Ascending aorta (tissue), 2 donors: ENCODE data around the gene RFX7. TPM values are rescaled to one million over a fixed set of nuclear protein-coding genes. Genes with fewer than 3 reads are reported as not detected.
A peak's percentile ranks its signal among the peaks of the same experiment; 100 is the strongest.

Experiments used
- DNase-seq, 2 donors: peaks; one replicate each; pipeline ENCODE4 v3.0.0-alpha.2; 2019; ENCODE audit warnings: low spot score in 2 of 2
- H3K27ac ChIP-seq, 2 donors: fragments of 200-600 bp; sonication (generic); one replicate each; pipeline ENCODE4 v1.5.1; 2016 to 2017; ENCODE audit warnings: mild to moderate bottlenecking in 1 of 2
- H3K27me3 ChIP-seq: fragments of 200-600 bp; sonication (generic); one replicate; pipeline ENCODE4 v1.5.1; 2017
- H3K36me3 ChIP-seq, 2 donors: fragments of 200-600 bp; sonication (generic); one replicate each; pipeline ENCODE4 v1.5.1; 2016
- H3K4me1 ChIP-seq, 2 donors: fragments of 200-600 bp; sonication (generic); one replicate each; pipeline ENCODE4 v1.5.1; 2016 to 2017; ENCODE audit warnings: mild to moderate bottlenecking in 1 of 2
- H3K4me3 ChIP-seq, 2 donors: fragments of 200-600 bp; sonication (generic); one replicate each; pipeline ENCODE4 v1.5.1; 2016 to 2017; ENCODE audit warnings: mild to moderate bottlenecking in 1 of 2
- H3K9me3 ChIP-seq, 2 donors: fragments of 200-600 bp; sonication (generic); one replicate each; pipeline ENCODE4 v1.5.1; 2016
- intact Hi-C: fragments of 100-400 bp; cut with DNase I; formaldehyde crosslinking; loops from one replicate; pipeline ENCODE4 v1.15.1; 2023
- total RNA-seq: library from RNA; depleted of rRNA; stranded (reverse); fragments of >200 nt; gene quantifications from one replicate; pipeline ENCODE4 v1.1.0, GENCODE V29; 2016
- TF ChIP-seq, protein P1 (sequence below), 3 experiments: fragments of 200-600 bp in 2 of 3; fragments of 450-650 bp in 1 of 3; sonication (generic) in 2 of 3; IDR thresholded peaks; one replicate each; pipeline ENCODE4 v1.5.1; 2016 to 2019; ENCODE audit warnings: antibody characterized with exemption in 3 of 3, mild to moderate bottlenecking in 1 of 3, moderate library complexity in 1 of 3

Gene RFX7
- total RNA-seq, 1 donor from 2014 or later, result 14.2 TPM

DNA sequence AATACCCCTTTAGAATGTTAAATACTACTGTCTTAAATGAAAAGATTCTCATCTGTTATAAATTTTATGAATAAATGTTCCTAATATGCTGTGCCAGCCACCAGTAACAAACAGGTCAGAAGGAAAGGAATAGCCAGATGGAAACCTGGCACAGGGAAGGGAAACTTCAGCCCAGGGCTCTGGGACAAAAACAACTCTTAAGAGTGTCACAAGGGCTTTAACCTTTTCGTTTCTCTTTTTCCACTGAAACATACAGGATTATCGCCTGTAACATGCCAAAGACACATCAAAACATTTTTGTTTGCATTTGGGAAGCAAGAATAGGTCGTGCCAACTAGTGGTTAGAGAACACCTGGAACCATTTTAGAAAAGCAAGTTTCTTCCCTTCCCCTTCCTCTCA is 141.2 kb downstream of the RFX7 start:
- peaks cover 0 to 1% of the 10 kb centered on the region in 2 donors for H3K36me3 ChIP-seq
- no peaks in the 10 kb centered on the region for H3K27me3 ChIP-seq
- no peak for DNase-seq
- TF ChIP-seq, protein P1, sequence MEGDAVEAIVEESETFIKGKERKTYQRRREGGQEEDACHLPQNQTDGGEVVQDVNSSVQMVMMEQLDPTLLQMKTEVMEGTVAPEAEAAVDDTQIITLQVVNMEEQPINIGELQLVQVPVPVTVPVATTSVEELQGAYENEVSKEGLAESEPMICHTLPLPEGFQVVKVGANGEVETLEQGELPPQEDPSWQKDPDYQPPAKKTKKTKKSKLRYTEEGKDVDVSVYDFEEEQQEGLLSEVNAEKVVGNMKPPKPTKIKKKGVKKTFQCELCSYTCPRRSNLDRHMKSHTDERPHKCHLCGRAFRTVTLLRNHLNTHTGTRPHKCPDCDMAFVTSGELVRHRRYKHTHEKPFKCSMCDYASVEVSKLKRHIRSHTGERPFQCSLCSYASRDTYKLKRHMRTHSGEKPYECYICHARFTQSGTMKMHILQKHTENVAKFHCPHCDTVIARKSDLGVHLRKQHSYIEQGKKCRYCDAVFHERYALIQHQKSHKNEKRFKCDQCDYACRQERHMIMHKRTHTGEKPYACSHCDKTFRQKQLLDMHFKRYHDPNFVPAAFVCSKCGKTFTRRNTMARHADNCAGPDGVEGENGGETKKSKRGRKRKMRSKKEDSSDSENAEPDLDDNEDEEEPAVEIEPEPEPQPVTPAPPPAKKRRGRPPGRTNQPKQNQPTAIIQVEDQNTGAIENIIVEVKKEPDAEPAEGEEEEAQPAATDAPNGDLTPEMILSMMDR (IDR thresholded peaks at IDR 0.05), result no peak
- no peak overlapping the region for H3K4me3 ChIP-seq
- H3K4me1 ChIP-seq, result peaks cover 0 to 9% of the 10 kb centered on the region in 2 donors
- peak overlapping the region; percentile 58 to 67 for H3K27ac ChIP-seq
- H3K9me3 ChIP-seq, result no peaks in the 10 kb centered on the region
- intact Hi-C loops, result loop anchor here (2.0 to 10.0 kb wide), 2 partner anchors 108 to 142 kb away; partner anchors contain the start of gene NEDD4

GRCh38 chr15:56099311-56099710 is 144.4 kb downstream of the RFX7 start:
- H3K4me3 ChIP-seq, result no peak overlapping the region
- intact Hi-C loops, result no loop called here
- TF ChIP-seq, protein P1 (IDR thresholded peaks at IDR 0.05), result no peak
- no peaks in the 10 kb centered on the region for H3K9me3 ChIP-seq
- no peak for DNase-seq
- H3K36me3 ChIP-seq, result peaks cover 27 to 33% of the 10 kb centered on the region in 2 donors
- H3K27ac ChIP-seq, result no peak overlapping the region
- H3K4me1 ChIP-seq, result peaks cover 0 to 9% of the 10 kb centered on the region in 2 donors
- H3K27me3 ChIP-seq, result no peaks in the 10 kb centered on the region

- Histone ChIP-seq H3K27me3 (no peaks in the 10 kb centered on the region), H3K4me3 (no peak overlapping the region), H3K9me3 (no peaks in the 10 kb centered on the region), H3K4me1 (peaks cover 0 to 7% of the 10 kb centered on the region in 2 donors), H3K27ac (no peak overlapping the region), H3K36me3 (peaks cover 36 to 43% of the 10 kb centered on the region in 2 donors)
- TF ChIP-seq, protein P1 (IDR thresholded peaks at IDR 0.05), result no peak
- intact Hi-C loops, result no loop called here
- DNase-seq, result no peak
These were observed 145.3 kb downstream of the RFX7 start for GRCh38 chr15:56098195-56098863.

DNA sequence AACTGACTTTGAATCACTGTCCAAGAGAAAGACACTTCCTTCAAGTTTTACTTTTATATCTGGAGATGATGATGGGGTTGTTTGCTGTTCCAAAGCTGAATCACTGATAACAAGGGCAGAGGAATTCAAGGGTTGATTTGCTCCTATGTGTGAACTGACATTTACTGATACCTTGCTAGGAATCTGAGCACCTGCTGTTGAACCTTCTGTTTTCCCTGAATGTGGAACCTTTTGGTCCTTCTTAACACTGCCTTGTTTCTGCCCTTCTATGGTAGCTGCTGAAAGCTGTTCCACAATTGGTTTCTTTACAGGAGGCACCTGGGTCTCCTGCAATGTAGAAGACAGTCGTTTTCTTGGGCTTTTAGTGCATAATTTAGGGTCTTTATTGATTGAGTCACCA is 148.3 kb downstream of the RFX7 start:
- H3K9me3 ChIP-seq, result no peaks in the 10 kb centered on the region
- no peak overlapping the region for H3K27ac ChIP-seq
- H3K27me3 ChIP-seq, result no peaks in the 10 kb centered on the region
- H3K4me3 ChIP-seq, result no peak overlapping the region
- TF ChIP-seq, protein P1 (IDR thresholded peaks at IDR 0.05), result no peak
- DNase-seq, result no peak
- H3K4me1 ChIP-seq, result no peaks in the 10 kb centered on the region
- intact Hi-C loops, result no loop called here
- H3K36me3 ChIP-seq, result peaks cover 36 to 49% of the 10 kb centered on the region in 2 donors

DNA sequence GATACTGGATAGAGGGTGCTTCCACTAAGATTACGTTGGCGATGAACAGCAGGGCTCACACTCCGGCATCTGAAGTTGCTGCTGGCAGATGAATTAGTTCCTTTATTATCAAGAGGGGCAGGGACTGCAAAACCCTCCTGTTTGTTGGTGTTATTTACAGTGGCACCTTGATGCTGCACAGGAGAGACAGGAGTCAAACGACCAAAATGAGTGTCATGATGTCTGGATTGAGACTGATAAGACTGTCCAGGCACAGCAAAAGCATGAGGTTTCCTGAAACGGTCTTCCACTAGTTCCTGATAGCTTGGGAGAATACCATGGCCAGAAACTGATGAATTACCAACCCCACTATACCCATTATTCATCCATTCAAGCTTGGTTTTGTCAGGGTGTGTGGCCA is 149.5 kb downstream of the RFX7 start:
- Histone ChIP-seq H3K36me3 (peaks cover 36 to 49% of the 10 kb centered on the region in 2 donors), H3K4me3 (no peak overlapping the region), H3K27me3 (no peaks in the 10 kb centered on the region), H3K9me3 (no peaks in the 10 kb centered on the region), H3K4me1 (no peaks in the 10 kb centered on the region), H3K27ac (no peak overlapping the region)
- intact Hi-C loops, result no loop called here
- TF ChIP-seq, protein P1 (IDR thresholded peaks at IDR 0.05), result no peak
- no peak for DNase-seq
